ENCODE measurements around the gene ACTRT2. TPM values are rescaled to one million over a fixed set of nuclear protein-coding genes. Genes with fewer than 3 reads are reported as not detected.

Gene ACTRT2
- total RNA-seq, 1 experiment from 2014 or later, result not detected

DNA sequence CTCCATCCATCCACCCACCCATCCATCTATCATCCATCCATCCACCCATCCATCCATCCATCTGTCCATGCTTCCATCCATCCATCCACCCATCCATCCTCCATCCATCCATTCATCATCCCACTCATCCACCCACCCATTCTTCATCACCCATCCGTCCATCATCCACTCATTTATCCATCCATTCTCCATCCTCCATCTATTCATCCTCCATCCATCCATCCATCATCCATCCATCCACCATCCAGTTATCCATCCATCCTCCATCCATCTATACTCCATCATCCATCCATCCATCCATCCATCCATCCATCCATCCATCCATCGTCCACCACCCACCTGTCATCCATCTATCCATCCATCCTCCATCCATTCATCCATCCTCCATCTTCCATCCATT, 32.1 kb upstream of the ACTRT2 start:
- Histone ChIP-seq H3K36me3 (ENCODE audit: control insufficient read depth, insufficient read depth, low read length) (no peaks in the 10 kb centered on the region), H3K9me3 (no peaks in the 10 kb centered on the region), H3K4me3 (ENCODE audit: low read depth, low read length) (no peak overlapping the region), H3K4me1 (no peaks in the 10 kb centered on the region), H3K27me3 (replicated peaks; ENCODE audit: control insufficient read depth, insufficient read depth, low read length) (no peaks in the 10 kb centered on the region)
- peaks cover 14% of the 10 kb centered on the region for H3K27me3 Mint-ChIP-seq (ENCODE audit: insufficient read depth, unreplicated experiment)
- H3K4me1 Mint-ChIP-seq (ENCODE audit: low read depth, unreplicated experiment), result no peaks in the 10 kb centered on the region
- H3K36me3 Mint-ChIP-seq (ENCODE audit: insufficient read depth, unreplicated experiment), result no peaks in the 10 kb centered on the region
- BruUV-seq (replicated peaks), result no TSS peak
- H3K9me3 Mint-ChIP-seq (ENCODE audit: unreplicated experiment), result peaks cover 19% of the 10 kb centered on the region
- CTCF ChIA-PET, result no interaction called here
- no peak for DNase-seq
- POLR2A ChIA-PET, result no interaction called here
- intact Hi-C loops (cut with micrococcal nuclease; ENCODE audit: unreplicated experiment), result no loop called here
- no peak overlapping the region for H3K27ac Mint-ChIP-seq (ENCODE audit: unreplicated experiment)
- TF ChIP-seq, protein P1, sequence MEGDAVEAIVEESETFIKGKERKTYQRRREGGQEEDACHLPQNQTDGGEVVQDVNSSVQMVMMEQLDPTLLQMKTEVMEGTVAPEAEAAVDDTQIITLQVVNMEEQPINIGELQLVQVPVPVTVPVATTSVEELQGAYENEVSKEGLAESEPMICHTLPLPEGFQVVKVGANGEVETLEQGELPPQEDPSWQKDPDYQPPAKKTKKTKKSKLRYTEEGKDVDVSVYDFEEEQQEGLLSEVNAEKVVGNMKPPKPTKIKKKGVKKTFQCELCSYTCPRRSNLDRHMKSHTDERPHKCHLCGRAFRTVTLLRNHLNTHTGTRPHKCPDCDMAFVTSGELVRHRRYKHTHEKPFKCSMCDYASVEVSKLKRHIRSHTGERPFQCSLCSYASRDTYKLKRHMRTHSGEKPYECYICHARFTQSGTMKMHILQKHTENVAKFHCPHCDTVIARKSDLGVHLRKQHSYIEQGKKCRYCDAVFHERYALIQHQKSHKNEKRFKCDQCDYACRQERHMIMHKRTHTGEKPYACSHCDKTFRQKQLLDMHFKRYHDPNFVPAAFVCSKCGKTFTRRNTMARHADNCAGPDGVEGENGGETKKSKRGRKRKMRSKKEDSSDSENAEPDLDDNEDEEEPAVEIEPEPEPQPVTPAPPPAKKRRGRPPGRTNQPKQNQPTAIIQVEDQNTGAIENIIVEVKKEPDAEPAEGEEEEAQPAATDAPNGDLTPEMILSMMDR (IDR thresholded peaks at IDR 0.05; ENCODE audit: insufficient read depth in 1 of 2, low read depth in 1 of 2, low read length in 1 of 2, severe bottlenecking in 1 of 2, unreplicated experiment in 1 of 2), result no peak
- no peak overlapping the region for H3K4me3 Mint-ChIP-seq (ENCODE audit: unreplicated experiment)

DNA sequence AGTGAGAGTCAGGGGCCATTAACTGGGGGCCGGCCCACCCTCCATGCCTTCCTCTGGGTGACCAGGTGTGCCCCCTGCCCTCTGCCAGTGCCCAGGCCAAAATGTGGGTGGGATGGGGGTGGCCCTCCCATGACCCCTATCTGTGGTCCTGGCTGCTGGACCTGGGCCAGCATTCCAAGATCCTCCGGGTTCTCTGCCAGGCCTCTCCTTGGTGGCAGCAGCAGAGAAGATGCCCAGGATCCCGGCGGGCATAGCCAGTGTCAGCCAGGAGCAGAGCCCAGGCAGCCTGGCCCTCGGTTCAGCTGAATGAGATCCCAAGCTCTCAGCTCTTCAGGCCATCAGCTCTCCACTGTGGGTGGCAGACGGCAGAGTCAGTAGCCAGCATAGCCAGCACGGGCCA, 31.3 kb upstream of the ACTRT2 start:
- Mint-ChIP-seq H3K4me3 (ENCODE audit: unreplicated experiment) (no peak overlapping the region), H3K27ac (ENCODE audit: unreplicated experiment) (no peak overlapping the region), H3K9me3 (ENCODE audit: unreplicated experiment) (peaks cover 21% of the 10 kb centered on the region), H3K36me3 (ENCODE audit: insufficient read depth, unreplicated experiment) (no peaks in the 10 kb centered on the region), H3K27me3 (ENCODE audit: insufficient read depth, unreplicated experiment) (peaks cover 14% of the 10 kb centered on the region), H3K4me1 (ENCODE audit: low read depth, unreplicated experiment) (no peaks in the 10 kb centered on the region)
- DNase-seq, result peak in 1 of 2 experiments; percentile 18
- no peaks in the 10 kb centered on the region for H3K9me3 ChIP-seq
- H3K27me3 ChIP-seq (replicated peaks; ENCODE audit: control insufficient read depth, insufficient read depth, low read length), result no peaks in the 10 kb centered on the region
- no TSS peak for BruUV-seq (replicated peaks)
- intact Hi-C loops (cut with micrococcal nuclease; ENCODE audit: unreplicated experiment), result no loop called here
- no peaks in the 10 kb centered on the region for H3K4me1 ChIP-seq
- H3K4me3 ChIP-seq (ENCODE audit: low read depth, low read length), result no peak overlapping the region
- TF ChIP-seq, protein P1 (IDR thresholded peaks at IDR 0.05; ENCODE audit: insufficient read depth in 1 of 2, low read depth in 1 of 2, low read length in 1 of 2, severe bottlenecking in 1 of 2, unreplicated experiment in 1 of 2), result no peak
- no peaks in the 10 kb centered on the region for H3K36me3 ChIP-seq (ENCODE audit: control insufficient read depth, insufficient read depth, low read length)
- CTCF ChIA-PET, result no interaction called here
- POLR2A ChIA-PET, result no interaction called here

DNA sequence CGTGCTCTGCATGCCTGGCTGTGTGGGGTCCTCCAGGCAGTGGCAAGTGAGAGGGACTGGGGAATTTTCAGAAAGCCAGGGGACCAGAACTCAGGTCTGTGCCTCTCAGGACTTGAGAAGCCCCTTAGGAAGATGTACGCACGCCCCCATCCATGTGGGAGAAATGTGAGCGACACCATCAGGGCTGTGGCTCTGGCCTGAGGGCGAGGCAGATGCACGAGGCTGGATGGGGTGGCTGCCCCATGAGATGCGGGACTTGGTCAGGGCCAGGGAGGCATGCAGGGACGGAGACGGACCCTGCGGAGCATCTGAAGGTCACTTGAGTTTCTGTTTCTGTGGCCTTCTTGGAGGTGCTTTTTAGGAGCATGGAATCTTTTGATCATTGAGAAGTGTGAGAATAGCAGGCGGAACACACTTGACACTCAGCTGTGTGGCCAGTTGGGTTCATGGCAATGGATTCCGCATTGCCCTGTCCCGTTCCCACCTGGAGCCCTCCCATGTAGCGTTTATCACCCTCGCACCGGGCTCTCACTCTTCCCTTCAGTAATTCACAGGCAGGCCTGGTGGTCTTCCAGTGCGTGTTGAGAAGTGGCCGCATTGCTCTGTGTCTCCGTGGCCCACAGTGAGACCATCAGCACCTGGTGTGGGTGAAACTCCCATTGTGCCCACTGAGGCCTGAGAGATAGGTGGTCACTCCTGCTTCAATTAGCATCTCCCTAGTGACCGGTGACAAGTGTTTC, 30.7 kb upstream of the ACTRT2 start:
- Histone ChIP-seq H3K4me1 (no peaks in the 10 kb centered on the region), H3K4me3 (ENCODE audit: low read depth, low read length) (no peak overlapping the region), H3K36me3 (ENCODE audit: control insufficient read depth, insufficient read depth, low read length) (no peaks in the 10 kb centered on the region), H3K9me3 (0 out of 2 replicates have a peak, but pooled peaks cover 3% of the 10 kb centered on the region), H3K27me3 (replicated peaks; ENCODE audit: control insufficient read depth, insufficient read depth, low read length) (no peaks in the 10 kb centered on the region)
- Mint-ChIP-seq H3K4me1 (ENCODE audit: low read depth, unreplicated experiment) (no peaks in the 10 kb centered on the region), H3K4me3 (ENCODE audit: unreplicated experiment) (no peak overlapping the region), H3K9me3 (ENCODE audit: unreplicated experiment) (peaks cover 21% of the 10 kb centered on the region), H3K27ac (ENCODE audit: unreplicated experiment) (no peak overlapping the region), H3K27me3 (ENCODE audit: insufficient read depth, unreplicated experiment) (peaks cover 14% of the 10 kb centered on the region), H3K36me3 (ENCODE audit: insufficient read depth, unreplicated experiment) (no peaks in the 10 kb centered on the region)
- CTCF ChIA-PET, result no interaction called here
- intact Hi-C loops (cut with micrococcal nuclease; ENCODE audit: unreplicated experiment), result no loop called here
- TF ChIP-seq, protein P1 (IDR thresholded peaks at IDR 0.05; ENCODE audit: insufficient read depth in 1 of 2, low read depth in 1 of 2, low read length in 1 of 2, severe bottlenecking in 1 of 2, unreplicated experiment in 1 of 2), result no peak
- no peak for DNase-seq
- POLR2A ChIA-PET, result no interaction called here
- no TSS peak for BruUV-seq (replicated peaks)
